DOHH2 (cell line): ENCODE results near the gene HECA.

ENCODE experiments used
- H3F3A ChIP-seq: fragments of 200-600 bp; sonication (generic), shearing (Covaris generic); 2 replicates; pipeline ENCODE4 v1.6.0; 2016; ENCODE audit warnings: antibody characterized with exemption, mild to moderate bottlenecking; ENCODE audit not compliant: control insufficient read depth, insufficient read depth
- H3K27ac ChIP-seq: fragments of 200-600 bp; sonication (generic); 2 replicates; pipeline ENCODE4 v1.5.1; 2014; ENCODE audit warnings: low read depth, mild to moderate bottlenecking, low read length, moderate library complexity
- H3K27me3 ChIP-seq: fragments of 200-600 bp; sonication (generic); 2 replicates; pipeline ENCODE4 v1.6.1; 2014; ENCODE audit warnings: mild to moderate bottlenecking, low read length, mixed read lengths; ENCODE audit not compliant: control insufficient read depth
- H3K36me3 ChIP-seq: fragments of 200-600 bp; sonication (generic); 2 replicates; pipeline ENCODE4 v1.6.1; 2014; ENCODE audit warnings: mild to moderate bottlenecking, low read length, moderate library complexity, mixed read lengths; ENCODE audit not compliant: control insufficient read depth
- H3K4me1 ChIP-seq: fragments of 200-600 bp; sonication (generic); 2 replicates; pipeline ENCODE4 v1.6.1; 2014; ENCODE audit warnings: mild to moderate bottlenecking, low read length, mixed read lengths; ENCODE audit not compliant: control insufficient read depth
- H3K4me2 ChIP-seq: fragments of 200-600 bp; sonication (generic); 2 replicates; pipeline ENCODE4 v1.6.0; 2014; ENCODE audit warnings: mild to moderate bottlenecking, low read length, moderate library complexity
- H3K4me3 ChIP-seq: fragments of 200-600 bp; sonication (generic); 2 replicates; pipeline ENCODE4 v1.5.1; 2014; ENCODE audit warnings: mild to moderate bottlenecking, low read length, mixed read lengths
- H3K79me2 ChIP-seq: fragments of 200-600 bp; sonication (generic); 2 replicates; pipeline ENCODE4 v1.6.1; 2014; ENCODE audit warnings: mild to moderate bottlenecking, low read length, mixed read lengths; ENCODE audit not compliant: control insufficient read depth
- H3K9me2 ChIP-seq: fragments of 200-600 bp; sonication (generic); replicated peaks from 2 replicates; pipeline ENCODE4 v1.6.1; 2014; ENCODE audit warnings: mild to moderate bottlenecking, low read length, mixed read lengths; ENCODE audit not compliant: control insufficient read depth
- H3K9me3 ChIP-seq: fragments of 200-600 bp; sonication (generic); 2 replicates; pipeline ENCODE4 v1.6.1; 2014; ENCODE audit warnings: antibody characterized with exemption, low read length, mixed read lengths; ENCODE audit not compliant: control insufficient read depth, insufficient read depth
- H4K20me1 ChIP-seq: fragments of 200-600 bp; sonication (generic); 2 replicates; pipeline ENCODE4 v1.6.0; 2014; ENCODE audit warnings: low read depth, mild to moderate bottlenecking, antibody characterized with exemption, low read length, moderate library complexity; ENCODE audit not compliant: control insufficient read depth, insufficient read depth
- CTCF ChIP-seq: fragments of 200-600 bp; sonication (generic); IDR thresholded peaks from one replicate; pipeline ENCODE4 v1.5.1; 2014; ENCODE audit warnings: antibody characterized with exemption, mild to moderate bottlenecking, low read depth, low read length; ENCODE audit not compliant: poor library complexity, severe bottlenecking
- EZH2phosphoT487 ChIP-seq: fragments of 200-600 bp; sonication (generic); IDR thresholded peaks from 2 replicates; pipeline ENCODE4 v1.6.1; 2017; ENCODE audit warnings: borderline replicate concordance, mild to moderate bottlenecking, antibody characterized with exemption, low read length, moderate library complexity, mixed read lengths

HECA gene

GRCh38 chr6:139175389-139175948 is 40.6 kb downstream of the HECA start:
- no peaks in the 10 kb centered on the region for H4K20me1 ChIP-seq

GRCh38 chr6:139181236-139181635 is 46.4 kb downstream of the HECA start:
- H3K36me3 ChIP-seq, result peaks cover 34% of the 10 kb centered on the region
- no peaks in the 10 kb centered on the region for H4K20me1 ChIP-seq
- TF ChIP-seq EZH2phosphoT487, result no peak
- TF ChIP-seq CTCF, result no peak
- H3K9me2 ChIP-seq, result no peaks in the 10 kb centered on the region
- H3K27ac ChIP-seq, result no peak overlapping the region
- no peaks in the 10 kb centered on the region for H3K27me3 ChIP-seq
- no peak overlapping the region for H3K4me3 ChIP-seq
- H3K79me2 ChIP-seq, result no peaks in the 10 kb centered on the region
- no peaks in the 10 kb centered on the region for H3F3A ChIP-seq
- no peaks in the 10 kb centered on the region for H3K9me3 ChIP-seq
- peaks cover 14% of the 10 kb centered on the region for H3K4me1 ChIP-seq
- no peak overlapping the region for H3K4me2 ChIP-seq

More at GRCh38 chr6:139175389-139175948, 40.6 kb downstream of the HECA start:
- no peaks in the 10 kb centered on the region for H3K79me2 ChIP-seq
- no peaks in the 10 kb centered on the region for H3F3A ChIP-seq
- peak overlapping the region; percentile 11 for H3K4me2 ChIP-seq
- peaks cover 42% of the 10 kb centered on the region for H3K36me3 ChIP-seq
- no peaks in the 10 kb centered on the region for H3K9me2 ChIP-seq
- no peak for TF ChIP-seq EZH2phosphoT487
- no peak for TF ChIP-seq CTCF
- no peaks in the 10 kb centered on the region for H3K9me3 ChIP-seq
- H3K4me3 ChIP-seq, result no peak overlapping the region
- no peak overlapping the region for H3K27ac ChIP-seq
- H3K27me3 ChIP-seq, result no peaks in the 10 kb centered on the region
- H3K4me1 ChIP-seq, result peaks cover 27% of the 10 kb centered on the region

- Histone ChIP-seq H3K27me3 (no peaks in the 10 kb centered on the region), H3K36me3 (peaks cover 15% of the 10 kb centered on the region), H3K4me3 (no peak overlapping the region), H3K4me1 (peaks cover 11% of the 10 kb centered on the region), H3K9me3 (no peaks in the 10 kb centered on the region), H4K20me1 (no peaks in the 10 kb centered on the region), H3K4me2 (no peak overlapping the region), H3K27ac (no peak overlapping the region), H3K79me2 (no peaks in the 10 kb centered on the region), H3K9me2 (no peaks in the 10 kb centered on the region), H3F3A (peaks cover 3% of the 10 kb centered on the region)
- no peak for TF ChIP-seq EZH2phosphoT487
- no peak for TF ChIP-seq CTCF
These were observed 49.2 kb downstream of the HECA start for GRCh38 chr6:139184047-139184446.
